ENCODE results near the gene SNRNP25.

DNA sequence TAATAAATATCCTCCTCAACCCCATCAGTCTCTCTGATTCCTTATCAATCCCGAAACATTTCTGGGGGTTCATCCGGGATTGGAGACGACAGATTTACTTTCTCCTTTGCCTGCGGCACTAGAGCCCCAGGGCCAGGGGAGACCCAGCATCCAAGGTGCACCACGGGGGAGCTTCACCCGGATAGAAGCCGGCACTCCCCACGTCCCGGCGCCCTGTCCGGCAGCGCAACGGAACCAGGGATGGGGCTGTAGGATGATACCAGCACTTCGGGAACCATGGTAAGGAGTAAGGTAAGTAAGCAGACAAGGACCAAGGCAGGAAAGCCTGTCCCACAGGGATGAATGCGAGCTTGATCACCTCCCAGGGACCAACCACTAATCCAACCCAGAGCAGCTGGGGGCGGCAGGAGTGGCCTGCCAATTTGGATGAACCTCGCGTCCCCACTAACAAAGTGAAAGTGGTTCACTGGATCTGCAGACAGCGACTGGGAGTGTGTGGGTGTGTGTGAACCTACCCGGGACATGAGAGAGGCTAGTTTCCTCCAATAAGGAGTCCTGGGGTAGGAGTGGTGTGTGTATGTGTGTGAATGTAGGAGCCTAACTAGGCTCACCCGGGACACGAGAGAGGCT, 12.1 kb upstream of the SNRNP25 start:
- TF ChIP-seq, protein P1, sequence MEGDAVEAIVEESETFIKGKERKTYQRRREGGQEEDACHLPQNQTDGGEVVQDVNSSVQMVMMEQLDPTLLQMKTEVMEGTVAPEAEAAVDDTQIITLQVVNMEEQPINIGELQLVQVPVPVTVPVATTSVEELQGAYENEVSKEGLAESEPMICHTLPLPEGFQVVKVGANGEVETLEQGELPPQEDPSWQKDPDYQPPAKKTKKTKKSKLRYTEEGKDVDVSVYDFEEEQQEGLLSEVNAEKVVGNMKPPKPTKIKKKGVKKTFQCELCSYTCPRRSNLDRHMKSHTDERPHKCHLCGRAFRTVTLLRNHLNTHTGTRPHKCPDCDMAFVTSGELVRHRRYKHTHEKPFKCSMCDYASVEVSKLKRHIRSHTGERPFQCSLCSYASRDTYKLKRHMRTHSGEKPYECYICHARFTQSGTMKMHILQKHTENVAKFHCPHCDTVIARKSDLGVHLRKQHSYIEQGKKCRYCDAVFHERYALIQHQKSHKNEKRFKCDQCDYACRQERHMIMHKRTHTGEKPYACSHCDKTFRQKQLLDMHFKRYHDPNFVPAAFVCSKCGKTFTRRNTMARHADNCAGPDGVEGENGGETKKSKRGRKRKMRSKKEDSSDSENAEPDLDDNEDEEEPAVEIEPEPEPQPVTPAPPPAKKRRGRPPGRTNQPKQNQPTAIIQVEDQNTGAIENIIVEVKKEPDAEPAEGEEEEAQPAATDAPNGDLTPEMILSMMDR (IDR thresholded peaks at IDR 0.05; ENCODE audit: borderline replicate concordance, extremely low read depth, low read length, poor library complexity, severe bottlenecking) = no peak
- no peak for TF ChIP-seq EZH2 (IDR thresholded peaks at IDR 0.05; ENCODE audit: borderline replicate concordance, low read depth, low read length, severe bottlenecking)
